Fibroblast of lung (primary cell): ENCODE measurements around the gene L3MBTL3.

Experiments used
- EZH2 ChIP-seq: IDR thresholded peaks from 2 replicates; pipeline ENCODE4 v1.5.1; 2012; ENCODE audit warnings: low read length, control low read depth, mild to moderate bottlenecking; ENCODE audit errors: missing control alignments
- TF ChIP-seq, protein P1 (sequence below), 2 donors: IDR thresholded peaks in 1 of 2; conservative IDR thresholded peaks in 1 of 2; 1 replicate in 1 of 2; 2 replicates in 1 of 2; pipeline ENCODE4 v1.5.1; 2011 to 2012; ENCODE audit warnings: low read length in 2 of 2, control low read depth in 1 of 2, inconsistent platforms in 1 of 2, low read depth in 1 of 2, mild to moderate bottlenecking in 1 of 2

DNA sequence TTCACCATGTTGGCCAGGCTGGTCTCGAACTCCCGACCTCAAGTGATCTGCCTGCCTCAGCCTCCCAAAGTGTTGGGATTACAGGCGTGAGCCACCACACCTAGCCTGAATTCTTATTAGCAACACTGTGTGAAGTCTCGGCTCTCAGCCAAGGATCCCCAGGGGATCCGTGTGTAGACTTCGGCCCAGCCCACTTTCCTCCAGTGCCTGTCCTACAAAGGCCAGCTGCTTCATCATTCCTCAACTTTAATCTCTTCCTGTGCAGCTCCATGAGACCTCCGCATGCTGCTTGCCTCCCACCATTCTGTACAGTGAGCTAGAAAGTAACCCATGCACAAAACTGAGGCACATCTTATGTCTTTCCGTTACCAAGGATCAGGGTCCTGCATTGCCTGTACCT lies 132.5 kb downstream of the L3MBTL3 start:
- TF ChIP-seq, protein P1, sequence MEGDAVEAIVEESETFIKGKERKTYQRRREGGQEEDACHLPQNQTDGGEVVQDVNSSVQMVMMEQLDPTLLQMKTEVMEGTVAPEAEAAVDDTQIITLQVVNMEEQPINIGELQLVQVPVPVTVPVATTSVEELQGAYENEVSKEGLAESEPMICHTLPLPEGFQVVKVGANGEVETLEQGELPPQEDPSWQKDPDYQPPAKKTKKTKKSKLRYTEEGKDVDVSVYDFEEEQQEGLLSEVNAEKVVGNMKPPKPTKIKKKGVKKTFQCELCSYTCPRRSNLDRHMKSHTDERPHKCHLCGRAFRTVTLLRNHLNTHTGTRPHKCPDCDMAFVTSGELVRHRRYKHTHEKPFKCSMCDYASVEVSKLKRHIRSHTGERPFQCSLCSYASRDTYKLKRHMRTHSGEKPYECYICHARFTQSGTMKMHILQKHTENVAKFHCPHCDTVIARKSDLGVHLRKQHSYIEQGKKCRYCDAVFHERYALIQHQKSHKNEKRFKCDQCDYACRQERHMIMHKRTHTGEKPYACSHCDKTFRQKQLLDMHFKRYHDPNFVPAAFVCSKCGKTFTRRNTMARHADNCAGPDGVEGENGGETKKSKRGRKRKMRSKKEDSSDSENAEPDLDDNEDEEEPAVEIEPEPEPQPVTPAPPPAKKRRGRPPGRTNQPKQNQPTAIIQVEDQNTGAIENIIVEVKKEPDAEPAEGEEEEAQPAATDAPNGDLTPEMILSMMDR (conservative IDR thresholded peaks at IDR 0.05 in 1 of 2, IDR thresholded peaks at IDR 0.05 in 1 of 2; ENCODE audit: low read depth in 1 of 2, low read length in 2 of 2): no peak
- TF ChIP-seq EZH2: no peak
